GM21526 (cell line): Measurements from ENCODE around the gene UBA3.

ENCODE experiments used
- ATAC-seq: cut with Tn5 transposase; IDR thresholded peaks from one replicate; pipeline ENCODE4 v1.9.1; 2021; ENCODE audit warnings: moderate library complexity; ENCODE audit not compliant: unreplicated experiment, low FRiP score

UBA3 gene

DNA sequence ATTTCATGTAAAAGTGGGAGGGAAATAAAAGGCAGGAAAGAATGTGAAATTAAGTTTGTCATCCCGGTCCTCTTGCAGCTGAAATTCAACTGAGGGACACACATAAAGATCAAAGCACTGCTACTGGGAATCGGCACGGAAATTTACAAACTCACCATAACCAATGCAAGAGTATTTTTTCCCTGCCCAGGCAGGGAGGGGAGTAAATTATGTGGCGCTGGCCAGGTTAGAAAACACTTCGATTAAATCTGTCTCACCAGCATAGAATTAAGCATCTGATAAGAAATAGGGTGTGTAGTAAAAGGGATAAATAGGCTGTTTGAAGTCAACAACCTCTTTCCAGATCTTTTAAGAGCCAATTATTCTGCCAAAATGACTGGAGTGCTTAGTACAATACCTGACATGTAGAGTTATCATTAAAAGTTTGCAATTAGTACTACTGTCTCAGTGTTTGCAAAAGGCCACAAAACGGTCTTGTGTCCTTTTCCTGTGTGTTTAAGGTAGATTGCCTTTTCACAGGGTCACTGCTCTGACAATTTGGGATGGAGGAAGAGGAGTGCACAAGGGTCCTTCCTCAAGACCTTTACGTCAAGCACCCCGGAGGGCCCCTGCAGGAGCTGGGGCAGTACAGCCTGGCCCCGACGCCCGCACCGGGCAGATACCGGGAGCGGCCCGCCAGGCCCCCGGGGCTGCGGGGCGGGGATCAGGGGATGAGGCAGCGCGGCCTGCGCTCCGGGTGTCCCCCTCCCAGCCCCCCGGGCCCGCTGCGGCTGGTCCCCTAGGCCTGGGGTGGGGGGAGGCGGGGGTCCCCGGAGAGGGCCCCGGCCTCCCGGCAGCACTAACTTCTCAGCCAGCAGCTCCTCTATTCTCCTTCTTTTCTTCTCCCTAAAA is 651 bp downstream of the UBA3 start:
- no peak for ATAC-seq

DNA sequence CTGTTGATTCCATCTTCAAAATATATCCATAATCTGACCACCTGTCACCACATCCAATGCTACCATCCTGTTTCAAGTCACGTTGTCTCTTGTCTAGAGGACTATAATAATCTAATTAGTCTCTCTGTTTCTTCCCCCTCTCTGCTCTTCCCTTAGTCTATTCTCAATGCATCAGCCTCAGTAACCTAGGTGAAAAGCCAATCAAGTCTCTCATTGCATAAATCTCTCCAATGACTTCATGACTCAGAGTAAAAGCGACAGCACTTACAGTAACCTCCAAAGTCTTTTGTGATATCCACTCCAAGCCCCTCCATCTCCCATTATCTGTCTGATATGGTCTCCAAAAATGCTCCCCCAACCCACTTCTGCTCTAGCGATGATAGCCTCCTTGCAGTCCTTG is 7.2 kb downstream of the UBA3 start:
- no peak for ATAC-seq

DNA sequence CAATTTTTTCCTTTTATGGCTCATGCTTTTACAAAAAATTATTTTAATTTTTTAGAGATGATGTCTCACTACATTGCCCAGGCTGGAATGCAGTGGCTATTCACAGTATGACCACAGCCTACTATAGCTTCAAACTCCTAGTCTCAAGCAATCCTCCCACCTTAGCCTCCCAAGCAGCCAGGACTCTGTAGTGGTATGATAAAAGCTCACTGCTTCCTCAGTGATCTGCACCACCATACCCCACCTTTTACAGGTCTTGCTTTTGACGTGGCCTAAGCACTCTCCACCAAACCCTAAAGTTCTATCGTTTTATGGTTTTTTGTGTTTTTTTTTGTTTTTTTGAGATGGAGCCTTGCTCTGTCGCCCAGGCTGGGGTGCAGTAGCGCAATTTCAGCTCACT is 14.0 kb downstream of the UBA3 start:
- ATAC-seq: no peak

GRCh38 chr3:69065318-69065964 is 14.7 kb downstream of the UBA3 start:
- no peak for ATAC-seq

DNA sequence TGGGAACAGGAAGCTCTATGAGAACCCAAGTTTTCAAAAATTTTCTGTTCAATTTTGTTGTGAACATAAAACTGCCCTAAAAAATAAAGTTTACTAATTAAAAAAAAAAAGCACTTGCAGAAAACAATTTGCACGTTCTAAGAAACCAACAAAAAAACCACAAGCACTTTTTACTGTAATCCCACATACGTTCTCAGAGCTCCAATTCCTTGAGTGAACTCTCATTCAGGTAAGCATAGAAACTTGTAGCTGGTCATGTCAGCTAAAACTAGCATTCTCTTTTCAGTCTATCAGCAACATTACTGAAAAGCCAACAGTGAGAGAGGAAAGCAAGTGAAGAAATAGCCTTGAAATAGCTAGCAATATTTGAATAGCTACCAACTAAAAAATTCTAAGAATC is 16.5 kb downstream of the UBA3 start:
- ATAC-seq: no peak

DNA sequence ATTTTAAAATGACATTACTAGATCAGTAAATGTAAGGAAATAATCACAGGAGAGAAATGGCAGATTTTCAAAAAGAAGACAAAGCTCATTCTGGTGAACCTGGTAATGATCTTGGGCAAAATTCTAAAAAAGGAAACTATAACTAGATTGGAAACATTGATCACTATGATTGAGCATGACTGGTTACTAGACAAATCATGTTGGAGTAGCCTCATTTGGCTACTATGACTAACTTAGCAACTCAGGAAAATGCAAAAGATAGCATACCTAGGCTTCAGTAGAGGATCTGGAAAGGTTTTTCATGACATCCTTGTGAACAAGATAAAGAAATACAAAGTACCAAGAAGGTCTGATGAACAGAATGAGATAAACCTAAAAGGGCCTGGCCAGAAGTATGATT is 20.5 kb downstream of the UBA3 start:
- ATAC-seq: no peak

DNA sequence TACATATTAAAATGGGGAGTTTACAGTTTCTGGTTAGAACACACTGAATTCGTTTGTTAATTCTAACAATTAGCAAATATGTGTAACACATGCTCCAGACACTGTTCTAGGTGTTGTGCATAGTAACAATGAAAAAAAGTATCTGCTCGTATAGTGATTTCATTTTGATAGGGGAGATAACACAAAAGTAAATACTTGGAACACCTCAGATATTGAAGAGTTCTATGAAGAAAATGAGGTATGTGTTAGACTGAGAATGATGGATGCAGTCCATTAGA is 21.3 kb downstream of the UBA3 start:
- ATAC-seq: no peak

GRCh38 chr3:69058180-69058946 is 21.8 kb downstream of the UBA3 start:
- ATAC-seq: peak; percentile 93

GRCh38 chr3:69052472-69052898 is 27.7 kb downstream of the UBA3 start:
- ATAC-seq: peak; percentile 5

DNA sequence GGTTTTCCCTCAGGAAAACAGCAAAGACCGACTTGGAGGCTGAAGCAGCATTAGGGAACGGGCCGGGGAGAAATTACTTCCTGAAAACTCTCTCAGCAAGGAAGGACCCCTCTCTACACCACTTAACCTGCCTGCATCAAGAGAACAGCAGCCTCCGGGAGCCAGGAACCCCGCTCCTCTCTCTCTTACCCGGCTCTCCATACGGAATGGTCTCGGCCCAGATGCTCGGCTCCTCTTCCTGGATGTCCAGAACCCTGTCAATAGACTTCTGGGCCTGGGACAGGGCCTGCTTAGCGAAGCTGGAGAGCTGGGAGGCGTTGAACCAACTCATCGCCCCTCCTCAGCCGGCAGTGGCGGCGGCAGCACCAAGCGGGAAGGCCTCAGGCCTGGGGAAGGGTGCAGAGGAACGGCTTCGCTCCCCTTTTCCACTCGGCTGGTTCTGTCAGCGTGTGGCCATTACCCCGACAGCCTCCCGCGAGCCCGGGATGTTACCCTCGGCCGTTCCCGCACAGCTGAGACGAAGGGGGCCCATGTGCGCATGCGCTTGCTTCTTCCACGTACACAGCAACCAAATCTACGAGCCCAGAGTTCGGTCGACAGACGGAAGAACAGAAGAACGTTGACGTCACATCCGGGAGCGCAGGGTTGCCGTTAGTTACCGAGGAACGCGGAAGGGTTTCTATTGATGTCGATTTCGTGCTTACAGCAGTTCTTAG is 28.3 kb downstream of the UBA3 start, which contains the start of gene TMF1:
TSS of gene TMF1 (minus strand) at position 578 of the 716 bp plus-strand sequence. CDS start at position 331, 247 bp downstream.
- ATAC-seq: peak; percentile 94

- no peak for ATAC-seq
Measured at GRCh38 chr3:69048990-69049389, 31.2 kb downstream of the UBA3 start.

GRCh38 chr3:69044608-69045007 is 35.6 kb downstream of the UBA3 start:
- ATAC-seq: no peak

- ATAC-seq: no peak
Measured at GRCh38 chr3:69033470-69033869, 46.7 kb downstream of the UBA3 start.

DNA sequence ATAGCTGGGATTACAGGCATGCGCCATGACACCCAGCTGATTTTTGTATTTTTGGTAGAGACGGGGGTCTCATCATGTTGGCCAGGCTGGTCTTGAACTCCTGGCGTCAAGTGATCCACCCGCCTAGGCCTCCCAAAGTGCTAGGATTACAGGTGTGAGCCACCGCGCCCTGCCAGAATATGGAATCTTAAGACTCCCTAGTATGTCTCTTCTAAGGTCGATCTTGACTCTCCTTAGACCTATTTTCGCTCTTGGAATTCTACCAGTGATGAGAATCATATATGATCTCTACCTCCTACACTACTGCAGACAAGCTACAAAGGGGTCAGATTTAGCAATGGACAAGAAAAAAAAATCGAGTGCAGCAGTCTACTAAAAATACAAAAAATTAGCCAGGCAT is 47.4 kb downstream of the UBA3 start:
- no peak for ATAC-seq

DNA sequence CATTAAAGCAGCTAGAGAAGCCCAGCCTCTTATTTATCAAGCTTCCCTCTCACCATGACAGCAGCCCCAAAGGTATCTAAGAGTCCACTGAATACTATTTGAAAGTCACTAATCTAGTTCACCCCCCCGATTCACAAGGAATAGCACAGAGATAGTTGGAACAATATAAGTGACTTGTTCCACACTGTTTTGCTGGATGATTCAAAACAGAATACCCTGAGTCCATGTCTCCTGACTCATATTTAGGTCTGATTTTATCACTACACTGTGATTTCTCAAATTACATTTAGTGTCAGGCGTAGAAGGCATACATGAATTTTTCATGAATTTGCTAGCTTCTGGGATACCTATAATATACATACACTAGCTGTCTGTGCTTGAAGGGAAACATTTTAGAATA is 48.0 kb downstream of the UBA3 start:
- no peak for ATAC-seq

GRCh38 chr3:69031635-69032034 is 48.5 kb downstream of the UBA3 start:
- no peak for ATAC-seq

GRCh38 chr3:69020857-69021256 is 59.3 kb downstream of the UBA3 start:
- no peak for ATAC-seq

- ATAC-seq: no peak
Measured at GRCh38 chr3:69020424-69020823, 59.7 kb downstream of the UBA3 start.

- ATAC-seq: no peak
Measured at GRCh38 chr3:69016901-69017300, 63.3 kb downstream of the UBA3 start.

GRCh38 chr3:69016102-69016501 is 64.1 kb downstream of the UBA3 start:
- no peak for ATAC-seq
